HG03108 (cell line): ENCODE data around the gene HEYL.

ENCODE experiments used
- ATAC-seq: cut with Tn5 transposase; IDR thresholded peaks from one replicate; pipeline ENCODE4 v1.9.1; 2021; ENCODE audit warnings: moderate library complexity; ENCODE audit not compliant: unreplicated experiment

HEYL gene

GRCh38 chr1:39639305-39640130, at the start of gene HEYL:
Gene HEYL (minus strand): TSS chr1:39639643. CDS start chr1:39639625, 18 bp downstream.
- ATAC-seq, result no peak

DNA sequence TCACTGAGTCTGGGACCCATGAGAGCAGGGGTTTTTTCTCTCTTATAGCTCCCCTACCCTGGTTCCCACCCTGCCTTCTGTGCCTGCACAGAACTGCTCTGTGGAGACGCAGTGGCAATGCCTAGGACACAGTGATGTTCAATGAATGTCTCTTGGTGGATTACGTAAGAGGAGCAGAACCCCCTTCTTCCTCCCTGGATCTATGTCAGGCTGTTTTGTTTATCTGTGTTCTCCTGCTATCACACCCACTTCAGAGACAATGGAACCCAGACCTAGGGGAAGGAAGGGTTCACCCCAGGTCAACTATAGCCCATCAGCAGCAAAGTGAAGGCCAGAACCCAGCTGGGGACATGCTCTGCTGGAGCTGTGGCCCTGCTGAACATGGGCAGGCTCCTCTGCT, 49.8 kb upstream of the HEYL start:
- no peak for ATAC-seq

DNA sequence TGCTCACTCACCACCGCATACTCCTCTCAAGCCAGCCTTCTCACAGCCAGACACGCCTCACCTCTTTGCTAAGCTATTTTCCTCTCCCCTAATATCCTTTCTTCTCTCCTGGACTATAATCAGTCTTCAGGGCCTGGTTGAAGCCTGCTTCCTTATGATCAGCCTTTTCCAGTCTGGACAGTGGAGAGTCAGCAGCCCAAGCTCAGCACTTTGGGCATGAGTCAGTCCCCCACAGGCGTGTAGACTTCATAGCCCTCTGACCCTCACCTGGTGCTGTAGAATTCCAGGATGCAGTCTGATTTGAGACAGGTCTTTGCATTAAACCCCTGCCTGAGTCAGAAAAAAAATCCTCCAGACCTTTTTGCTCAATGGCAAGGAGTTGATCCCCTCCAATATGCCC, 49.3 kb upstream of the HEYL start:
- no peak for ATAC-seq

DNA sequence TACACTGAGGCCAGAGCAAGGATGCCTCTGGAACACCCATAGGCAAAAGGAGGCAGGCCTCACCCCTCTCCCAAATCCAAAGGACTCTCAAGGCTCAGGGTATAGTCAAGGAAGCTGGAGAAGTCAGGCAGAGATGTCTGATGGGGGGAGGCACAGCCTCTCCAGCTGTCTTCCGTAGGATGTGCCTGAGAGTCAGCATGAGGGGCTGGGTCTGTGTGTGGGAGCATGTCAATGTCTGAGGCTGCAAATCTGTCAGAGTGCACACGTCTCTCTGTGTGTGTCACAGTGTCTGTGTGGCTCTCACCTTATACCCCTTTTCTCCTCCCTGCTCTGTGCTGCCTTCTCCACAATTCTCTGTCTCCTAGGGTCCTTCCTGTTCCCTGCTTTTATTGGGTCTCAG, 47.8 kb upstream of the HEYL start:
- ATAC-seq, result no peak

- ATAC-seq, result no peak
Observed at GRCh38 chr1:39685071-39685470, 45.6 kb upstream of the HEYL start.

- ATAC-seq, result no peak
Observed at GRCh38 chr1:39684313-39684664, 44.8 kb upstream of the HEYL start.

DNA sequence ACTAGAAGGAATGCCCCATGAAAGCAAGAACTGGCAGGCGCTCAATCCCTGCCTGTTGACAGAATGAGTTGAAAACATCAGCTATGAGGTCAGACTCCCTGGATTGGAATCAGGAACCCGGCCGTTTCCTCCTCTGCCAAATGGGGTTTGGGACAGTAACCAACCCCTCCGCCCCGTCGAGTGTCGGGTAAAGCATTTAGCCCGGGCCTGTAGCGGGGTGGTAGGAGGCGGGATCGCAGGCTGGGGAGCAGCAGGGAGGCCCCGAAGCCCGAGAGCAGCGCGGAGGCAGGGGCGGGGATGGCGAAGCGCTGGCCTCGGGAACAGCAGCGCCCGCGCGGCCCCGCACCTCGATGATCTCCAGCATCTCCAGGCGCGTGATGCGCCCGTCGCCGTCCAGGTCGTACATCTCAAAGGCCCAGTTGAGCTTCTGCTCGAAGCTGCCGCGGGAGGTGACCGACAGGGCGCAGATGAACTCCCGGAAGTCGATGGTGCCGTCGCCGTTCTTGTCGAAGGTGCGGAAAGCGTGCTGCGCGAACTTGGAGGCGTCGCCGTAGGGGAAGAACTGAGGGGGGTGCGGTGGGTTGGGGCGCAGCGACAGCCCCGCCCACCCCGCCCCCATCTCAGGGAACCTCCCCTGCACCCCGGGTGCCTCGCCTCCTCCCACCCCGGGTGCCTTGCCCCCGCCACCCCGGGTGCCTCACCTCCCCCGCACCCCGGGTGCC, 44.3 kb upstream of the HEYL start:
- no peak for ATAC-seq

GRCh38 chr1:39681999-39682398, 42.6 kb upstream of the HEYL start:
- ATAC-seq, result no peak

DNA sequence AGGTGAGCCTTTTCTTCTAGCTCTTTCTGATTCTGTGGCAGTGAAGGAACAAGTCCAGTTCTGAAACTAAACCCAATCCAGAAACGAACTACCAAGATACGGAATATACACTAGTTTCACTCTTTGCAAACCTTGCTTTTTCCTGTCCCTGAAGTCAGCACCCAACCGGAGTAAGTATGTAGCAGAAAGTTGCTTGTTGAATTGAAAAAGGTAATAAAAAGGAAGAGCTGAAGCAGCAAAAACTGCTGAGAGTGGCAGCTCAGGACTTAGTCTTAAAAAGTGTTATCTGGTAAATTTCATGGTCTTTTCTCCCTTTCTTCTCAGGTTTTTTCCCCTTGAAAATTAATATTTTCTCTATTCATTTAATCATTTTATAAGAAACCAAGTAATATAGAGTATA, 41.9 kb upstream of the HEYL start:
- ATAC-seq, result no peak

- ATAC-seq, result no peak
Observed at GRCh38 chr1:39680751-39681150, 41.3 kb upstream of the HEYL start.

- ATAC-seq, result no peak
Observed at GRCh38 chr1:39679821-39680220, 40.4 kb upstream of the HEYL start.

DNA sequence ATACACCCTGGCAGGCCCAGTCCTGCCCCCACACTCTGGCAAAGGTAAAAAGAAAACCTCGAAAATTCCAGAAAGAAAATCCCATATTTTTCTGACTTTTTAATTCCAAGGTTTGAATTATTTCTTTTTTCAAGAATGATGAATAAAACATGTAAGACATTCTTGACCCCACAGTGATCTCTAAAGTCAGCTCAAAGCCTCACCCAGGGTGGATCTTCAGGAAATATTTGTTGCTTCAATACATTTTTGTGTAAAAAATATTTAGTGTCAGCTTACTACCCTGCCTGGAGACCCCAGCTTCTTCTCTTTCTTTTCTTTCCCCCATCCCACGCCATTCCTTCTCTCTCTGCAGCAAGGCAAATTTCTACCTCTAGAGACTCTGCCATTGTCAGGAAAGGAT, 39.4 kb upstream of the HEYL start:
- no peak for ATAC-seq

GRCh38 chr1:39677645-39678044, 38.2 kb upstream of the HEYL start:
- ATAC-seq, result no peak

GRCh38 chr1:39676948-39677548, 37.6 kb upstream of the HEYL start:
- no peak for ATAC-seq

DNA sequence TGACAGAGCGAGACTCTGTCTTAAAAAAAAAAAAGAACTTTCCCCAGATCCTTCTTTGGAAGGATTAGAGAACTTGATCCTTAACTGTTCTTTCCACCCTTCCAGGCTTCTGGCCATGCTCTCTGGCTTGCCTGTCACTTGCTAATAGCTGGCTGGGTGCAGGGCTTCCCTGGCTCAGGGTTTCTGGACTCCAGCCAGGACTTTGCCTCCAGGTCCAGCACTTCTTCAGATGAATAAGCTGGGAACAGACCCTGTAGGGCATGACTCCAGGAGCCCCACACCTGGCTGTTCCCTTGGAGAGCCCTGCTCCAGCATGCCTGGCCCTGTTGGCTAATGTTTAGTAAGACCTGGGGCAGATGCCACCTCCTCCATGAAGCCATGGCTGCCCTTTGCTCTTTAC, 35.8 kb upstream of the HEYL start:
- ATAC-seq, result no peak

DNA sequence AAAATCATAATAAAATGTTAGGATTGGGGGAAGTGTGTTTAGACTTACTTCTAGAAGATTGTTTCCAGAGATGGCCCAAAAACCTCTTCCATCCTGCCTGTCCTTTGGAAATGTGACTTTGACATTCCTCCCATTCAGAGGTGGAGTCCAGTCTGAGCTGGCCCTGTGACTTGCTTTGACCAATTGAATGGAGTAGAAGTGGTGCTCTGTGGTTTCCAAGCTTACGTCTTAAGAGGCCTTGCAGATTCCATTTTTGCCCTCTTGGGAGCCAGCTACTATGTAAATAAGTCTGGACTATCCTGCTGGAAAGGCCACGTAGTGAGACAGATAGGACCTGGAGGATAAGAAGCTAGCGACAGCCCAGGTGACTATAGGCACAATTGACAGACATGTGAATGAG, 33.8 kb upstream of the HEYL start:
- ATAC-seq, result no peak

DNA sequence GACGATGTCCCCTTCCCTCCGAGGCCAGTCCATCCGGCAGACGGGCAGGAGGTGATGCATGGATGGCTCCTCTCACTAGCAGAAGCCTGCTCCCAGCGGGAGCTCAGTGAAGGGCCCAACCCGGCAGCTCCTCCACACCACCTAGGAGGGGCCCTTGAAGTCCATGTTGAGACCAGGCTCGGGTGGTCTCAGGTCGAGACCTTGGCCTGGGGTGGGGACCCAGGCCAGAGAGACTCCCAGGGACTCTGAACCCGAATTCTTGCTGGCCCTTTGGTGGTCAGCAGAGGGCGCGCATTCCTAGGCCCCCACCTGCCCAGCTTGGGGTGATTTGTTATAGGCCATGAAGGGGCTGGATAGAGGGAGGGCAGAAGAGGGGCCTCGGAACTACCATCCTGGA, 33.1 kb upstream of the HEYL start:
- ATAC-seq, result no peak

- no peak for ATAC-seq
Observed at GRCh38 chr1:39671793-39672550, 32.5 kb upstream of the HEYL start, which contains the start of gene NT5C1A. Gene NT5C1A (minus strand): TSS chr1:39672107. CDS start chr1:39672038, 69 bp downstream.

- ATAC-seq, result no peak
Observed at GRCh38 chr1:39671433-39671792, 32.0 kb upstream of the HEYL start.

- ATAC-seq, result no peak
Observed at GRCh38 chr1:39670689-39671088, 31.2 kb upstream of the HEYL start.

DNA sequence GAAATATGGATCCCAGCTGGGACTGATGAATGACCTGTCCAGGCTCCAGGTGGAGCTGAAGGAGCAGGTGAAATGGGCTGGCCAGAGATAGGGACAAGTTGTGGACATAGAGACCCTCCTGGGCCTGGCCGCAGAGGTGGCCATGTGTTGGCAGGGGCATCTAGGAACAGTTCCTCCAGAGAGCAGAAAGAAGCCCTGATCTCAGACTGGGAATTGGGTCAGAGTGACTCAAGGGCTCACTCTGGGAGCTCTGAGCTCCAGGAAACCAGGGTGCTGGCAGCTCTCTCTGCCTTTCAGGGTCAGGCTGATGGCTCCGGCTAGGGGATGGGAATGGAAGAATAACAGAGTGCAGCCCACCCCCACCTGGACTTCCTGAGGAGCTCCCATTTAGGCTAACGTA, 29.5 kb upstream of the HEYL start:
- ATAC-seq, result no peak
